ENCODE results near the gene CD8B. TPM values are rescaled to one million over a fixed set of nuclear protein-coding genes. Genes with fewer than 3 reads are reported as not detected.
"Not testable (repeated sequence)": the region's sequence is repeated elsewhere in the genome, so short reads cannot be mapped to it uniquely, and the experiment has no call there.

Gene CD8B
- total RNA-seq, result not detected in 2 replicates
- not detected in 2 replicates for polyA plus RNA-seq
- polyA plus RNA-seq (2011; cell fraction: cytosol; rRNA removed), result not detected in 2 replicates
- not detected in 2 replicates for polyA plus RNA-seq (2011; cell fraction: nucleus; rRNA removed)
- not detected in 2 replicates for polyA plus RNA-seq (2012)
- not detected in 2 replicates for polyA minus RNA-seq
- polyA minus RNA-seq (2011; cell fraction: cytosol; rRNA and poly(A)+ RNA removed), result not detected
- not detected in 2 replicates for polyA minus RNA-seq (2011; cell fraction: nucleus; rRNA and poly(A)+ RNA removed)
- percentile 4 among the genes with signal in this experiment for Bru-seq, nascent RNA
- not detected for BruChase-seq, experiment 1, labeled RNA remaining after a 6-hour chase
- not detected for BruChase-seq, experiment 2, labeled RNA remaining after a 2-hour chase
- long read RNA-seq, result 0 reads

DNA sequence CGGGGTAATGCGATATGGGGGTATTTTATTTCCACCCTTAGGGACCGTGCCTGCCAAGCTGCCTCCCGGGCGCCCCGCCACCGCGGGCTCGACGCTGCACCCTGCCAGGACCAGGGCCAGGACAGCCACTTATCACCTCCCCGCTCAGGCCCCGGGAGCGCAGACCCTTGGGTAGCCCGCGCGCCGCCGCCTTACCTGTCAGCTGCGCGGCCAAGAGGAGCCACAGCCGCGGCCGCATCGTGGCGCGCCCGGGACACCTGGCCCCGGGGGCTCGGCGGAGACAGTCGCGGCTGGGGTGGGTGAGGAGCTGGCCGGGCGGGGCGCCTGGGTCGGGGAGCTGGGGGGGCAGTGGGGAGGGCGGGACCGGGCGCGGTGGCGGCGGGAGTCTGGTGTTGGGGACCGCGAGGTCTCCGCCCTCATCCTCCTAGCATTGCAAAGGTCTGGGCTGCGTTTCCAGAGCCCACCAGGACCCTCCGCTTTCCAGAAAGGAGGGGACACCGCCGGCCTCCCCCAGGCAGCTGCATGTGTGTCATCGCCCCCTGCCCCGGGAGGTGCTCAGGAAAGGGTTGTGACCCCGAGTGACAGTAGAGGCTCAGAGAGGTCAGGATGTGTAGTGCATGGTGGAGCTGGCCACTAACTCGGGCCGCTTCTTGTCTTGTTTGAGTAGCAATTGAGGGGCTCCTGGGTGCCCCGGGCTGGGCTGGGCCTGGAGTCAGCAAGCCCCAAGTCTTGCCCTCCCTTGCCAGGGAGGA, at the start of gene CD8B:
Gene CD8B, minus strand, starts transcription at position 259 of the 752 bp plus-strand sequence. Its CDS starts 21 bp downstream, at position 238.
- CTCF ChIA-PET; H3K79me2 ChIP-seq (ENCODE audit: control insufficient read depth, insufficient read depth, low read length); H3K4me1 ChIP-seq (ENCODE audit: control insufficient read depth, extremely low read depth, insufficient read depth, low read length); dilution Hi-C loops (cut with MboI; ENCODE audit: extremely low pct_ligation_motif_present, low sequenced_read_pairs); H3K4me2 ChIP-seq (ENCODE audit: insufficient read depth, low read length); BruUV-seq (replicated peaks); FAIRE-seq; POLR2A ChIA-PET; H3K27ac ChIP-seq (ENCODE audit: insufficient read depth, low read depth, low read length); H4K20me1 ChIP-seq (replicated peaks; ENCODE audit: control insufficient read depth, extremely low read depth, insufficient read depth, low read length); DNase-seq (ENCODE audit: low read depth, low spot score); H2AFZ ChIP-seq (ENCODE audit: low read depth, low read length); H3K9me3 ChIP-seq (replicated peaks; ENCODE audit: control insufficient read depth, insufficient read depth, low read length); H3K36me3 ChIP-seq (ENCODE audit: control insufficient read depth in 2 of 2, extremely low read depth in 1 of 2, insufficient read depth in 2 of 2, low read length in 2 of 2); H3K9me1 ChIP-seq (replicated peaks; ENCODE audit: control insufficient read depth, extremely low read depth, insufficient read depth, low read length); intact Hi-C loops (cut with micrococcal nuclease); H3K27me3 ChIP-seq (ENCODE audit: control insufficient read depth in 2 of 2, insufficient read depth in 2 of 2, low read length in 2 of 2); H3K9ac ChIP-seq (replicated peaks; ENCODE audit: extremely low read depth, insufficient read depth, low read length); H3K4me3 ChIP-seq (replicated peaks in 1 of 3; ENCODE audit: insufficient read depth in 1 of 3, low read depth in 1 of 3, low read length in 3 of 3): not testable (repeated sequence)

DNA sequence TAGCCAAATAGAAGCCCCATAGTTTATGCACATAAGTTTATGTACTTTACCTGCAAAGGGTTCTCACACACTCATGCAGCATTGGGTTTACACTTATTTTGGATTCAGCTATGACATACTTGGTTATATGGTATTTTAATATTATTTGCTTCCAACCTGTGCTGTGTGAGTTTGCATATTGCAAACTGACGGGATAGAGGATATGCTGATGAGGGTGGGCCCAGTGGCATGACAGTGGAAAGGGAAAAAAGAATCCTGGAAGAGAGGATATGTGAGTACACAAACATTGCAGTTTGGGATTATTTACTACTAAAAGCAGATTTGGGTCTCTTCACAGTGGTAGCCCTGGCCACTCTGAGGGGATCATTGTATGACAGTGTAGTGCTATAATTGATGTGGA, 44.2 kb upstream of the CD8B start:
- H3K79me2 ChIP-seq (ENCODE audit: control insufficient read depth, insufficient read depth, low read length); H3K27me3 ChIP-seq (ENCODE audit: control insufficient read depth in 2 of 2, insufficient read depth in 2 of 2, low read length in 2 of 2); H3K9me1 ChIP-seq (replicated peaks; ENCODE audit: control insufficient read depth, extremely low read depth, insufficient read depth, low read length); intact Hi-C loops (cut with micrococcal nuclease); H3K9ac ChIP-seq (replicated peaks; ENCODE audit: extremely low read depth, insufficient read depth, low read length); H2AFZ ChIP-seq (ENCODE audit: low read depth, low read length); BruUV-seq (replicated peaks); H3K9me3 ChIP-seq (replicated peaks; ENCODE audit: control insufficient read depth, insufficient read depth, low read length); H3K36me3 ChIP-seq (ENCODE audit: control insufficient read depth in 2 of 2, extremely low read depth in 1 of 2, insufficient read depth in 2 of 2, low read length in 2 of 2); H3K4me1 ChIP-seq (ENCODE audit: control insufficient read depth, extremely low read depth, insufficient read depth, low read length); H4K20me1 ChIP-seq (replicated peaks; ENCODE audit: control insufficient read depth, extremely low read depth, insufficient read depth, low read length); DNase-seq (ENCODE audit: low read depth, low spot score); H3K4me2 ChIP-seq (ENCODE audit: insufficient read depth, low read length); dilution Hi-C loops (cut with MboI; ENCODE audit: extremely low pct_ligation_motif_present, low sequenced_read_pairs); H3K27ac ChIP-seq (ENCODE audit: insufficient read depth, low read depth, low read length); FAIRE-seq; POLR2A ChIA-PET; CTCF ChIA-PET; H3K4me3 ChIP-seq (replicated peaks in 1 of 3; ENCODE audit: insufficient read depth in 1 of 3, low read depth in 1 of 3, low read length in 3 of 3): not testable (repeated sequence)

DNA sequence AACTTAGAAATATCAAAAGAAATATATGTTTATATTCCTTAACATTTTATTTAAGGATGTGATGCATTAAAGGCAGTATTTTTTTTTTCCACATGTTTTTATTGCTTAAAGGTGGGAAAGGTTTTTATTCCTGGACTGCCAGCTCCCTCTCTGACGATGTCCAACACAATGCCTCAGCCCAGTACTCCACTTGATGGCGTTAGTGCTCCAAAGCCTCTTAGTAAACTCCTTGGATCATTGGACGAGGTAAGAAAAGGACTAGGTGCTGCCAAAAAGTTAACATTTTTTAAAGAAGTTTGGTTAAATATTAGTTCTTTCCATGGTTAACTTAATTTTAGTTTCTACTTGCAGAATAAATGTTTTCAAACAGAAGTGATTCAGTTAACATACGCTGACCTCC, 39.0 kb upstream of the CD8B start:
- BruUV-seq (replicated peaks); DNase-seq (ENCODE audit: low read depth, low spot score): not testable (repeated sequence)

DNA sequence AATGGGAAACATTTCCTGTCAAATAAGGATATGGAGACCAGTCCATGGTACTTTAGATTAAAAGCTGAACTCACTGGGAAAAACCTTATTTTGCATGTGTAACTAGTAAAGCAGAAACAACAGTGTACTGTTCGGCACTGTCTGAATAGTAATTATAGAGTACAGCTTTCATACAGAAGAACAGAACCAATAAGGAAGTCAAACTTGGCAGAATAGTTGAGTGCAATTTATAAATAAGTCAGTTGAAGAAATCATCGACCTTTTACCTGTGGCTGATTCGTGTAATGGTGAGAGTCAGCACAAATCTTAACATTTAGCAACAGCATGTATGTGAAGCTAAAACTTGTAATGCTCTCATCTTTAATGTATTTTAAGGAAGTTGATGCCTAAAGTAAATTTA, 24.3 kb upstream of the CD8B start:
- CTCF ChIA-PET, result not testable (repeated sequence)

More for the DNA sequence above, 39.0 kb upstream of the CD8B start:
- POLR2A ChIA-PET; H3K4me2 ChIP-seq (ENCODE audit: insufficient read depth, low read length); H3K79me2 ChIP-seq (ENCODE audit: control insufficient read depth, insufficient read depth, low read length); H2AFZ ChIP-seq (ENCODE audit: low read depth, low read length); H3K27ac ChIP-seq (ENCODE audit: insufficient read depth, low read depth, low read length); H3K4me3 ChIP-seq (replicated peaks in 1 of 3; ENCODE audit: insufficient read depth in 1 of 3, low read depth in 1 of 3, low read length in 3 of 3); intact Hi-C loops (cut with micrococcal nuclease); H3K9me3 ChIP-seq (replicated peaks; ENCODE audit: control insufficient read depth, insufficient read depth, low read length); H4K20me1 ChIP-seq (replicated peaks; ENCODE audit: control insufficient read depth, extremely low read depth, insufficient read depth, low read length); H3K9me1 ChIP-seq (replicated peaks; ENCODE audit: control insufficient read depth, extremely low read depth, insufficient read depth, low read length); H3K27me3 ChIP-seq (ENCODE audit: control insufficient read depth in 2 of 2, insufficient read depth in 2 of 2, low read length in 2 of 2); dilution Hi-C loops (cut with MboI; ENCODE audit: extremely low pct_ligation_motif_present, low sequenced_read_pairs); H3K36me3 ChIP-seq (ENCODE audit: control insufficient read depth in 2 of 2, extremely low read depth in 1 of 2, insufficient read depth in 2 of 2, low read length in 2 of 2); CTCF ChIA-PET; H3K4me1 ChIP-seq (ENCODE audit: control insufficient read depth, extremely low read depth, insufficient read depth, low read length); H3K9ac ChIP-seq (replicated peaks; ENCODE audit: extremely low read depth, insufficient read depth, low read length); FAIRE-seq: not testable (repeated sequence)

More for the DNA sequence above, 24.3 kb upstream of the CD8B start:
- H3K9ac ChIP-seq (replicated peaks; ENCODE audit: extremely low read depth, insufficient read depth, low read length); H3K27ac ChIP-seq (ENCODE audit: insufficient read depth, low read depth, low read length); H3K27me3 ChIP-seq (ENCODE audit: control insufficient read depth in 2 of 2, insufficient read depth in 2 of 2, low read length in 2 of 2); H3K9me1 ChIP-seq (replicated peaks; ENCODE audit: control insufficient read depth, extremely low read depth, insufficient read depth, low read length); DNase-seq (ENCODE audit: low read depth, low spot score); H3K36me3 ChIP-seq (ENCODE audit: control insufficient read depth in 2 of 2, extremely low read depth in 1 of 2, insufficient read depth in 2 of 2, low read length in 2 of 2); intact Hi-C loops (cut with micrococcal nuclease); H3K4me2 ChIP-seq (ENCODE audit: insufficient read depth, low read length); H2AFZ ChIP-seq (ENCODE audit: low read depth, low read length); FAIRE-seq; H3K4me3 ChIP-seq (replicated peaks in 1 of 3; ENCODE audit: insufficient read depth in 1 of 3, low read depth in 1 of 3, low read length in 3 of 3); H3K9me3 ChIP-seq (replicated peaks; ENCODE audit: control insufficient read depth, insufficient read depth, low read length); H3K79me2 ChIP-seq (ENCODE audit: control insufficient read depth, insufficient read depth, low read length); BruUV-seq (replicated peaks); dilution Hi-C loops (cut with MboI; ENCODE audit: extremely low pct_ligation_motif_present, low sequenced_read_pairs); H3K4me1 ChIP-seq (ENCODE audit: control insufficient read depth, extremely low read depth, insufficient read depth, low read length); H4K20me1 ChIP-seq (replicated peaks; ENCODE audit: control insufficient read depth, extremely low read depth, insufficient read depth, low read length); POLR2A ChIA-PET: not testable (repeated sequence)
